HEK293 (cell line): Measurements from ENCODE around the gene EIF4EBP2.

Source experiments
- CTCF ChIA-PET: fragments of 350-600 bp; formaldehyde crosslinking; extraction: SDS; loops from one replicate; lab custom pipeline; 2021; ENCODE audit warnings: antibody characterized with exemption; lab: Yijun Ruan, JAX
- POLR2A ChIA-PET: fragments of 300-600 bp; formaldehyde crosslinking; extraction: SDS; loops from one replicate; lab custom pipeline; 2020; ENCODE audit warnings: antibody characterized with exemption, inconsistent platforms; lab: Yijun Ruan, JAX
- H3K27ac ChIP-seq: fragments of 200-500 bp; sonication (Bioruptor generic); 2 replicates; pipeline ENCODE4 v1.5.1; 2014; ENCODE audit warnings: low read depth, low read length, control low read depth, inconsistent platforms; ENCODE audit errors: extremely low read depth
- H3K36me3 ChIP-seq, 2 experiments: fragments of 200-500 bp in 1 of 2; sonication (Bioruptor generic) in 1 of 2; 1 replicate in 1 of 2; 2 replicates in 1 of 2; pipeline ENCODE4 v1.5.1; 2014 to 2017; ENCODE audit warnings: inconsistent platforms in 2 of 2, low read length in 2 of 2; ENCODE audit not compliant: control insufficient read depth in 2 of 2, insufficient read depth in 1 of 2
- H3K4me1 ChIP-seq: fragments of 200-500 bp; sonication (Bioruptor generic); 2 replicates; pipeline ENCODE4 v1.5.1; 2014; ENCODE audit warnings: mild to moderate bottlenecking, low read length, inconsistent platforms; ENCODE audit not compliant: control insufficient read depth, insufficient read depth
- H3K4me3 ChIP-seq: 2 replicates; pipeline ENCODE4 v1.5.1; 2011; ENCODE audit warnings: low read depth, mild to moderate bottlenecking, control low read depth, low read length, moderate library complexity
- H3K9me3 ChIP-seq: fragments of 200-500 bp; sonication (Bioruptor generic); 2 replicates; pipeline ENCODE4 v1.5.1; 2014; ENCODE audit warnings: low read depth, low read length, inconsistent platforms; ENCODE audit not compliant: control insufficient read depth, insufficient read depth
- HOXA7 ChIP-seq: sonication (generic); formaldehyde crosslinking; IDR thresholded peaks from 2 replicates; pipeline ENCODE4 v1.8.1; 2022; ENCODE audit warnings: missing genetic modification reagents, borderline replicate concordance
- KLF10 ChIP-seq: fragments of 450-650 bp; IDR thresholded peaks from 2 replicates; pipeline ENCODE4 v1.5.1; 2018; ENCODE audit warnings: missing biosample characterization, mild to moderate bottlenecking, missing genetic modification characterization
- MZF1 ChIP-seq: fragments of 450-650 bp; formaldehyde crosslinking; IDR thresholded peaks from 2 replicates; pipeline ENCODE4 v1.5.1; 2017; ENCODE audit warnings: missing biosample characterization, missing genetic modification characterization, borderline replicate concordance
- REPIN1 ChIP-seq: fragments of 450-650 bp; formaldehyde crosslinking; IDR thresholded peaks from 2 replicates; pipeline ENCODE4 v1.5.1; 2017; ENCODE audit warnings: missing biosample characterization, missing genetic modification characterization, low read depth
- TSHZ1 ChIP-seq: fragments of 450-650 bp; formaldehyde crosslinking; IDR thresholded peaks from 2 replicates; pipeline ENCODE4 v1.5.1; 2016; ENCODE audit warnings: missing biosample characterization, missing genetic modification characterization, borderline replicate concordance
- ZBTB1 ChIP-seq: fragments of 450-650 bp; formaldehyde crosslinking; IDR thresholded peaks from 2 replicates; pipeline ENCODE4 v1.5.1; 2016; ENCODE audit warnings: missing biosample characterization, missing genetic modification characterization
- ZFP3 ChIP-seq: fragments of 450-650 bp; formaldehyde crosslinking; IDR thresholded peaks from 2 replicates; pipeline ENCODE4 v1.5.1; 2016; ENCODE audit warnings: low read depth, missing biosample characterization, missing genetic modification characterization
- ZNF138 ChIP-seq: fragments of 450-650 bp; formaldehyde crosslinking; IDR thresholded peaks from 2 replicates; pipeline ENCODE4 v1.5.1; 2016; ENCODE audit warnings: missing biosample characterization, missing genetic modification characterization, borderline replicate concordance
- ZNF140 ChIP-seq: fragments of 450-650 bp; formaldehyde crosslinking; IDR thresholded peaks from 2 replicates; pipeline ENCODE4 v1.5.1; 2016; ENCODE audit warnings: missing biosample characterization, missing genetic modification characterization
- ZNF157 ChIP-seq: fragments of 450-650 bp; formaldehyde crosslinking; IDR thresholded peaks from 2 replicates; pipeline ENCODE4 v1.5.1; 2016; ENCODE audit warnings: missing biosample characterization, missing genetic modification characterization
- ZNF16 ChIP-seq: fragments of 450-650 bp; formaldehyde crosslinking; IDR thresholded peaks from 2 replicates; pipeline ENCODE4 v1.5.1; 2016; ENCODE audit warnings: low read depth, missing biosample characterization, missing genetic modification characterization
- ZNF398 ChIP-seq: fragments of 450-650 bp; formaldehyde crosslinking; IDR thresholded peaks from 2 replicates; pipeline ENCODE4 v1.5.1; 2017; ENCODE audit warnings: missing biosample characterization, missing genetic modification characterization
- ZNF416 ChIP-seq: fragments of 450-650 bp; formaldehyde crosslinking; IDR thresholded peaks from 2 replicates; pipeline ENCODE4 v1.5.1; 2016; ENCODE audit warnings: missing biosample characterization, missing genetic modification characterization
- ZNF423 ChIP-seq: fragments of 450-650 bp; formaldehyde crosslinking; IDR thresholded peaks from 2 replicates; pipeline ENCODE4 v1.5.1; 2016; ENCODE audit warnings: missing biosample characterization, missing genetic modification characterization
- ZNF560 ChIP-seq: fragments of 450-650 bp; formaldehyde crosslinking; IDR thresholded peaks from 2 replicates; pipeline ENCODE4 v1.5.1; 2017; ENCODE audit warnings: missing biosample characterization, missing genetic modification characterization, borderline replicate concordance
- ZNF623 ChIP-seq: fragments of 450-650 bp; formaldehyde crosslinking; IDR thresholded peaks from 2 replicates; pipeline ENCODE4 v1.5.1; 2016; ENCODE audit warnings: missing biosample characterization, missing genetic modification characterization
- ZNF677 ChIP-seq: fragments of 450-650 bp; IDR thresholded peaks from 2 replicates; pipeline ENCODE4 v1.5.0; 2018; ENCODE audit warnings: missing biosample characterization, mild to moderate bottlenecking, missing genetic modification characterization, moderate library complexity
- ZNF768 ChIP-seq: fragments of 450-650 bp; formaldehyde crosslinking; IDR thresholded peaks from 2 replicates; pipeline ENCODE4 v1.5.1; 2018; ENCODE audit warnings: missing biosample characterization, mild to moderate bottlenecking, missing genetic modification characterization
- ZNF777 ChIP-seq: fragments of 450-650 bp; formaldehyde crosslinking; IDR thresholded peaks from 2 replicates; pipeline ENCODE4 v1.5.1; 2017; ENCODE audit warnings: missing biosample characterization, missing genetic modification characterization, borderline replicate concordance
- ZNF843 ChIP-seq: fragments of 450-650 bp; formaldehyde crosslinking; IDR thresholded peaks from 2 replicates; pipeline ENCODE4 v1.5.1; 2016; ENCODE audit warnings: missing biosample characterization, missing genetic modification characterization

Gene EIF4EBP2

GRCh38 chr10:70391654-70392053, 12.3 kb upstream of the EIF4EBP2 start:
- no peaks in the 10 kb centered on the region for H3K36me3 ChIP-seq
- no peaks in the 10 kb centered on the region for H3K4me1 ChIP-seq
- no peak overlapping the region for H3K4me3 ChIP-seq
- TF ChIP-seq ZNF157 (tag by site-specific recombination) (no peak), REPIN1 (tag by site-specific recombination) (no peak), ZNF677 (tag by site-specific recombination) (no peak), ZNF16 (no peak), ZNF768 (tag by site-specific recombination) (no peak), ZNF843 (tag by site-specific recombination) (no peak), MZF1 (no peak), KLF10 (no peak), ZNF560 (tag by site-specific recombination) (no peak), ZNF777 (tag by site-specific recombination) (no peak), ZNF138 (tag by site-specific recombination) (no peak), ZNF416 (tag by site-specific recombination) (no peak), ZNF423 (tag by site-specific recombination) (no peak), HOXA7 (CRISPR knock-in tag) (no peak), ZNF140 (tag by site-specific recombination) (no peak), ZBTB1 (tag by site-specific recombination) (no peak), TSHZ1 (tag by site-specific recombination) (no peak), ZFP3 (no peak)
- CTCF ChIA-PET, result interaction anchor here (0.6 kb wide), 1 partner anchor 35 kb away, joined by 3 read pairs; no protein-coding TSS in a partner anchor
- no peaks in the 10 kb centered on the region for H3K9me3 ChIP-seq
- POLR2A ChIA-PET, result no interaction called here
- no peak overlapping the region for H3K27ac ChIP-seq

GRCh38 chr10:70396140-70396539, 7.8 kb upstream of the EIF4EBP2 start:
- ChIA-PET CTCF (interaction anchor here (1.0 to 1.9 kb wide), 4 partner anchors 9 to 175 kb away, joined by 3 to 6 read pairs (median 5); no protein-coding TSS in a partner anchor), POLR2A (no interaction called here)
- H3K27ac ChIP-seq, result no peak overlapping the region
- no peaks in the 10 kb centered on the region for H3K9me3 ChIP-seq
- TF ChIP-seq ZNF623 (tag by site-specific recombination) (0 out of 2 replicates have a peak, but pooled peaks have one; percentile 30), ZNF398 (tag by site-specific recombination) (no peak)
- H3K36me3 ChIP-seq, result no peaks in the 10 kb centered on the region
- H3K4me1 ChIP-seq, result no peaks in the 10 kb centered on the region
- no peak overlapping the region for H3K4me3 ChIP-seq
